OCI-LY3 (cell line): Measurements from ENCODE around the gene IGDCC3.

ENCODE experiments used
- EZH2phosphoT487 ChIP-seq: fragments of 200-600 bp; shearing (Covaris generic); IDR thresholded peaks from 2 replicates; pipeline ENCODE4 v1.6.1; 2018; ENCODE audit warnings: antibody characterized with exemption, mixed run types, low read depth
- TF ChIP-seq, protein P1 (sequence below): fragments of 200-600, 300-600 bp; sonication (generic); IDR thresholded peaks from 2 replicates; pipeline ENCODE4 v1.5.1; 2014; ENCODE audit warnings: antibody characterized with exemption, low read length, low read depth

DNA sequence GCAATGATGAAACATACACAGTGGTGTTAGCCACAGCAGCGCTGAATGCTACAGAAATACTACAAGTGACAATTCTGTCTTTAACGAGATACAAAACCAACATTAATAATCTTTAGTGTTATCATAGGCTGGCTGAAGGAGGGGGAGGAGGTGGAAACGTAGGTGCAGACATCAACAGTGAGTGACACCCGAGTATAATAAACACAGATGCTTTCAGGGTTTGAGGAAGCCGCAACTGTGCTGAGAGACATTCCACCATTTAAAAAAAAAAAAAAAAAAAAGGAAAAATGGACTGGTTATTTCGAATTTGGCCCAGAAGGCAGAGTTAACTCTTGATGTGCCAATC lies 4.3 kb upstream of the IGDCC3 start:
- TF ChIP-seq, protein P1, sequence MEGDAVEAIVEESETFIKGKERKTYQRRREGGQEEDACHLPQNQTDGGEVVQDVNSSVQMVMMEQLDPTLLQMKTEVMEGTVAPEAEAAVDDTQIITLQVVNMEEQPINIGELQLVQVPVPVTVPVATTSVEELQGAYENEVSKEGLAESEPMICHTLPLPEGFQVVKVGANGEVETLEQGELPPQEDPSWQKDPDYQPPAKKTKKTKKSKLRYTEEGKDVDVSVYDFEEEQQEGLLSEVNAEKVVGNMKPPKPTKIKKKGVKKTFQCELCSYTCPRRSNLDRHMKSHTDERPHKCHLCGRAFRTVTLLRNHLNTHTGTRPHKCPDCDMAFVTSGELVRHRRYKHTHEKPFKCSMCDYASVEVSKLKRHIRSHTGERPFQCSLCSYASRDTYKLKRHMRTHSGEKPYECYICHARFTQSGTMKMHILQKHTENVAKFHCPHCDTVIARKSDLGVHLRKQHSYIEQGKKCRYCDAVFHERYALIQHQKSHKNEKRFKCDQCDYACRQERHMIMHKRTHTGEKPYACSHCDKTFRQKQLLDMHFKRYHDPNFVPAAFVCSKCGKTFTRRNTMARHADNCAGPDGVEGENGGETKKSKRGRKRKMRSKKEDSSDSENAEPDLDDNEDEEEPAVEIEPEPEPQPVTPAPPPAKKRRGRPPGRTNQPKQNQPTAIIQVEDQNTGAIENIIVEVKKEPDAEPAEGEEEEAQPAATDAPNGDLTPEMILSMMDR = no peak
- no peak for TF ChIP-seq EZH2phosphoT487
